Dorsolateral prefrontal cortex (tissue), 118 donors: ENCODE measurements around the gene FRAS1. TPM values are rescaled to one million over a fixed set of nuclear protein-coding genes. Genes with fewer than 3 reads are reported as not detected.

ENCODE experiments used
- total RNA-seq, 120 experiments: library from RNA; stranded (reverse); gene quantifications; one replicate each; pipeline versions ENCODE4 v1.2.3 to v1.2.4, GENCODE V29; 2022

FRAS1 gene
- total RNA-seq, 120 experiments from 2014 or later = 10.7 to 50.8 (median 20.9) TPM

Other genes starting within 250 kb of the FRAS1 start
- gene CNOT6L, start 238.0 kb upstream of the FRAS1 start, total RNA-seq = 10 to 100 TPM; 35.2 to 61.6 (median 47.7) TPM
- 10 to 100 TPM; 11.6 to 51.3 (median 28.4) TPM for gene MRPL1, start 194.5 kb upstream of the FRAS1 start, total RNA-seq